Uterus (tissue), 4 donors: ENCODE data around the gene TAS2R39. TPM values are rescaled to one million over a fixed set of nuclear protein-coding genes. Genes with fewer than 3 reads are reported as not detected.
"Not testable (repeated sequence)": the region's sequence is repeated elsewhere in the genome, so short reads cannot be mapped to it uniquely, and the experiment has no call there.

Experiments
- DNase-seq, 2 donors: peaks; one replicate each; pipeline ENCODE4 v3.0.0-alpha.2; 2019 to 2020
- H3K27ac ChIP-seq, 2 donors: fragments of 200-600 bp; sonication (generic); 1 replicate in 1 of 2; 2 replicates in 1 of 2; pipeline ENCODE4 v1.5.1; 2016 to 2018
- H3K27me3 ChIP-seq, 2 donors: fragments of 200-600 bp; sonication (generic); one replicate each; pipeline ENCODE4 v1.5.1; 2018 to 2019; ENCODE audit warnings: control low read depth in 1 of 2
- H3K36me3 ChIP-seq, 2 donors: fragments of 200-600 bp; sonication (generic); one replicate each; pipeline ENCODE4 v1.5.1; 2019; ENCODE audit warnings: control low read depth in 1 of 2
- H3K4me1 ChIP-seq, 2 donors: fragments of 200-600 bp; sonication (generic); one replicate each; pipeline ENCODE4 v1.5.1; 2018 to 2019; ENCODE audit warnings: control low read depth in 1 of 2
- H3K4me3 ChIP-seq, 2 donors: fragments of 200-600 bp; sonication (generic); 1 replicate in 1 of 2; 2 replicates in 1 of 2; pipeline ENCODE4 v1.5.1; 2018 to 2019; ENCODE audit warnings: mild to moderate bottlenecking in 1 of 2
- H3K9me3 ChIP-seq, 2 donors: fragments of 200-600 bp; sonication (generic); one replicate each; pipeline ENCODE4 v1.5.1; 2019; ENCODE audit warnings: control low read depth in 1 of 2
- POLR2A ChIP-seq, 2 donors: fragments of 450-650 bp; IDR thresholded peaks; one replicate each; pipeline ENCODE4 v1.6.1; 2016; ENCODE audit warnings: antibody characterized with exemption in 2 of 2, mild to moderate bottlenecking in 1 of 2, moderate library complexity in 1 of 2
- intact Hi-C: fragments of 100-400 bp; cut with DNase I; formaldehyde crosslinking; loops from one replicate; pipeline ENCODE4 v1.15.1; 2023; ENCODE audit warnings: low total_unique reads
- total RNA-seq, 4 donors: library from RNA; depleted of rRNA in 3 of 4; stranded (reverse); fragments of >200 nt in 3 of 4; gene quantifications; one replicate each; pipeline versions ENCODE4 v1.1.0 to v1.2.4, GENCODE V29; 2014 to 2023
- TF ChIP-seq, protein P1 (sequence below), 4 experiments: fragments of 200-600 bp in 2 of 4; fragments of 450-650 bp in 2 of 4; sonication (generic) in 2 of 4; IDR thresholded peaks; one replicate each; pipeline ENCODE4 v1.5.1; 2016 to 2019; ENCODE audit warnings: antibody characterized with exemption in 4 of 4, mild to moderate bottlenecking in 2 of 4, moderate library complexity in 1 of 4
- donor health status: DM: yes; HTN: yes; CAD: no.

TAS2R39 gene
- not detected for total RNA-seq

DNA sequence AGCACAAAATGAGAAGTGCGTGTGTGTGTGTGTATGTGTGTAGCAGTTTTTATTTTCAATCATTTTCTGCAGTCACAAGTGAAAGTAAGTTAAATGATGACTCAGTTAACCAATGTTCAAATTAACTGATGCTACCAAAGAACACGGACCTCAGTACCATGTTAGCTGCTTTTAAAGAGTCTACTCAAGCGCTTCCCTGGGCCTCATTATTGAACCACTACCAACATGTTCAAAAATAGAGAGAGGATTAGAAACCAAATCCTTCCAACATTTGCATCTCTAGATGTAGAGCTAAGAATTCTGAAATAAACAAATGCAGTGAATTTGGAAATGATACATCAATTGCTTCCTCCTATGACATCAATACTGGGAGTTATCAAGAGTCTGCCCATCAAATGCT, at the start of gene TAS2R39:
Gene TAS2R39 (plus strand): TSS at position 396 of the 400 bp plus-strand sequence. CDS start 0 bp downstream, at position 396.
- Histone ChIP-seq H3K9me3 (no peaks in the 10 kb centered on the region), H3K27ac (no peak within 1 kb of the TSS), H3K4me1 (no peaks in the 10 kb centered on the region), H3K4me3 (no peak within 1 kb of the TSS), H3K36me3 (no peaks in the 10 kb centered on the region), H3K27me3 (no peaks in the 10 kb centered on the region)
- DNase-seq, result no peak
- intact Hi-C loops, result no loop called here
- TF ChIP-seq POLR2A (IDR thresholded peaks at IDR 0.05), result no peak

DNA sequence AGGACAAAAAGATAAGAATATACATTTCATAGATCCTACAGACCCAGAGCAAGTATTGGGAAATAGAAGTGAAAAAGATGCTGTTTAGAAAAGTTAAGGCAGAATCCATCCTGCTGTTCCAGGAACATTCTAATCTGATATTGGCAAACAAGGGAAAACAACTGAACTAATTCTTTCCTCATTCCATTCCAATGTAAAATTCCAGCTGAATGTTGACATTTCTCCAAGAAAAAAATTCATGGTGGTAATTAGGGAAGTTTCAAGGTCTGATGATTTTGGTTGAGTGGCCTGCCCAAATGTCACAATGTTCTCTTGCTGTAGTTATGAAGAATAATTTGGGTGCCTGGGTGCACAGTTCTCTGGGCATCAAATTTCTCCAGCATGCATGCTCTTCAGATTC, 36.1 kb upstream of the TAS2R39 start:
- Histone ChIP-seq H3K4me1 (no peaks in the 10 kb centered on the region), H3K9me3 (no peaks in the 10 kb centered on the region), H3K36me3 (no peaks in the 10 kb centered on the region), H3K27me3 (no peaks in the 10 kb centered on the region), H3K4me3 (no peak overlapping the region), H3K27ac (no peak overlapping the region)
- DNase-seq, result no peak
- TF ChIP-seq, protein P1, sequence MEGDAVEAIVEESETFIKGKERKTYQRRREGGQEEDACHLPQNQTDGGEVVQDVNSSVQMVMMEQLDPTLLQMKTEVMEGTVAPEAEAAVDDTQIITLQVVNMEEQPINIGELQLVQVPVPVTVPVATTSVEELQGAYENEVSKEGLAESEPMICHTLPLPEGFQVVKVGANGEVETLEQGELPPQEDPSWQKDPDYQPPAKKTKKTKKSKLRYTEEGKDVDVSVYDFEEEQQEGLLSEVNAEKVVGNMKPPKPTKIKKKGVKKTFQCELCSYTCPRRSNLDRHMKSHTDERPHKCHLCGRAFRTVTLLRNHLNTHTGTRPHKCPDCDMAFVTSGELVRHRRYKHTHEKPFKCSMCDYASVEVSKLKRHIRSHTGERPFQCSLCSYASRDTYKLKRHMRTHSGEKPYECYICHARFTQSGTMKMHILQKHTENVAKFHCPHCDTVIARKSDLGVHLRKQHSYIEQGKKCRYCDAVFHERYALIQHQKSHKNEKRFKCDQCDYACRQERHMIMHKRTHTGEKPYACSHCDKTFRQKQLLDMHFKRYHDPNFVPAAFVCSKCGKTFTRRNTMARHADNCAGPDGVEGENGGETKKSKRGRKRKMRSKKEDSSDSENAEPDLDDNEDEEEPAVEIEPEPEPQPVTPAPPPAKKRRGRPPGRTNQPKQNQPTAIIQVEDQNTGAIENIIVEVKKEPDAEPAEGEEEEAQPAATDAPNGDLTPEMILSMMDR (IDR thresholded peaks at IDR 0.05), result no peak
- TF ChIP-seq POLR2A (IDR thresholded peaks at IDR 0.05), result no peak
- intact Hi-C loops, result no loop called here

DNA sequence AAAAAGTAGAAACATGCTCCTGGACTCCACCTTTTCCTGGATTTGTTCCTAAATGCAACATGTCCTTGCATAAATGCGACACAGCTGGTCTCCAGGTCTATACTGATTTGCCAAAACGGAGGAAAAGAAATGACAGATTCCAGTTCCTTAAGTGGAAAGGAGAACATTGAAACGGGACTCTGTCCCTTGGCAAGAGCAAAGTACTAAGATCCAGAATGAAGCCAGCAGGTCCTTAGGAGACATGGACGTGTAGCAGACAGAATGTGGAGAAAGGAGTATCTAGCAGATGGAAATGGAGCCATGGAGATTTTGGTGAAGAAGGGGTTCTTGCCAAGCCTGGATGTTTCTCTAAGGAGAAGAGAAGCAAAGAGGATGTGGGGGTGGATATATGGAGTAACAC, 35.2 kb upstream of the TAS2R39 start:
- H3K4me3 ChIP-seq, result no peak overlapping the region
- H3K27ac ChIP-seq, result no peak overlapping the region
- TF ChIP-seq, protein P1 (IDR thresholded peaks at IDR 0.05), result no peak
- TF ChIP-seq POLR2A (IDR thresholded peaks at IDR 0.05), result no peak
- no peaks in the 10 kb centered on the region for H3K36me3 ChIP-seq
- no peaks in the 10 kb centered on the region for H3K4me1 ChIP-seq
- intact Hi-C loops, result no loop called here
- H3K27me3 ChIP-seq, result no peaks in the 10 kb centered on the region
- H3K9me3 ChIP-seq, result no peaks in the 10 kb centered on the region
- no peak for DNase-seq

DNA sequence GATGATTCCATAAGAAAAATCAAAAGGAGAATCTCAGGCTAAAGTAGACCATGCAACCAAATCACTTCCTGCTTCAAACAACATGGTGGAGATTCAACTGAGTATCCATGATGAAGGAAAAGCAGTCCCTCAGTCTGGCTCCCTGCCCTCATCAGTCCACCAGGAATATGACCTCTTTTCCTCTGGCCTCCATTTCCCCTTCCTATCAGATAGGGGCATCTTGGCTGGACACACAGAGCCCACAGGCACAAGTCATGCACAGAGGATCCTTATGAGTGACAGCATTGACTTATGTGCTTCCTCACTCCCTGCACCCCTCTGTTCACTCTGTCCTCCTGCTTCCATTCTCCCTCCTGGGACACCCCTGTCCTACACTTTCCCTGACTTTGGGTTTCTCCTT, 34.6 kb upstream of the TAS2R39 start:
- Histone ChIP-seq H3K4me1 (no peaks in the 10 kb centered on the region), H3K27ac (no peak overlapping the region), H3K4me3 (no peak overlapping the region), H3K9me3 (no peaks in the 10 kb centered on the region), H3K27me3 (no peaks in the 10 kb centered on the region), H3K36me3 (no peaks in the 10 kb centered on the region)
- TF ChIP-seq, protein P1 (IDR thresholded peaks at IDR 0.05), result no peak
- TF ChIP-seq POLR2A (IDR thresholded peaks at IDR 0.05), result no peak
- intact Hi-C loops, result no loop called here
- DNase-seq, result no peak

DNA sequence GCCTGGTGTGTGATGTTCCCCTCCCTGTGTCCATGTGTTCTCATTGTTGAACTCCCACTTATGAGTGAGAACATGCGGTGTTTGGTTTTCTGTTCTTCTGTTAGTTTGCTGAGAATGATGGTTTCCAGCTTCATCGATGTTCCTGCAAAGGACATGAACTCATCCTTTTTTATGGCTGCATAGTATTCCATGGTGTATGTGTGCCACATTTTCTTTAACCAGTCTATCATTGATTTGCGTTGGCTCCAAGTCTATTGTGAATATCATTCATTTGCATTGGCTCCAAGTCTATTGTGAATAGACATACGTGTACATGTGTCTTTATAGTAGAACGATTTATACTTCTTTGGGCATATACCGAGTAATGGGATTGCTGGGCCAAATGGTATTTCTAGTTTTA, 32.5 kb upstream of the TAS2R39 start:
- H3K27me3 ChIP-seq, intact Hi-C loops, H3K4me3 ChIP-seq: not testable (repeated sequence)

DNA sequence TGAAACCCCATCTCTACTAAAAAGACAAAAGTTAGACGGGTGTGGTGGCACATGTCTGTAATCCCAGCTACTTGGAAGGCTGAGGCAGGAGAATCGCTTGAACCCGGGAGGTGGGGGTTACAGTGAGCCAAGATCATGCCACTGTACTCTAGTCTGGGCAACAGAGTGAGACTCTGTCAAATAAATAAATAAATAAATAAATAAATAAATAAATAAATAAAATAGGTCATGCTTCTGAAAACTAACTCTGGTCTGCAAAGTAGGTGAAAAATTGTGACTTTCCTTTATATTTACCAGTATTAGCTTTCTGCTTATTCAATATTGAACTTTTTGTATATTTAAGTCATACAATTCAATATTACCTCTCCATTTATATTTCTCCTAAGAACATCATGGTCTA, 24.6 kb upstream of the TAS2R39 start:
- H3K27me3 ChIP-seq, H3K36me3 ChIP-seq, H3K4me3 ChIP-seq, DNase-seq, H3K9me3 ChIP-seq, intact Hi-C loops, H3K4me1 ChIP-seq, H3K27ac ChIP-seq: not testable (repeated sequence)

More for the DNA sequence above, 32.5 kb upstream of the TAS2R39 start:
- not testable (repeated sequence) for H3K27ac ChIP-seq, H3K9me3 ChIP-seq, H3K4me1 ChIP-seq, H3K36me3 ChIP-seq, DNase-seq

DNA sequence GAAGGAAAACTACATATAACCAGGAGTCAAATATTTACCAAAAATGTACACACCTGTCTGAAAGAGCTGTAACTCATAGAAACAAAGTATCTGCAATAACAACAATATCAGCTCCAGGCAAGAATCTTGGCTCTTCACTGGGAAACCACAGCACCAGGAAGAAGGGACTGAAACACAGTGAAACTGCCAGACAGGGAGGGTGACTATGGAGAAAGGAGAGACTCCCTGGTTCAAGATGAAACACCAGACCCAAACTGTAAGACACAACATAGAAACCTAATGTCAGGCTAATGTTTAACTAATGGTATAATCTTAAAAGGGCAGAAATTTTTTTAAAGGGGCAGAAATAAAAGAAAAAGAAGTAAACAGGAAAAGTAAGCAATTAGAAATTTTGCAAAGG, 11.5 kb upstream of the TAS2R39 start:
- DNase-seq, result no peak
- Histone ChIP-seq H3K4me1 (no peaks in the 10 kb centered on the region), H3K27me3 (no peaks in the 10 kb centered on the region), H3K9me3 (no peaks in the 10 kb centered on the region), H3K36me3 (no peaks in the 10 kb centered on the region), H3K4me3 (no peak overlapping the region), H3K27ac (no peak overlapping the region)
- TF ChIP-seq, protein P1 (IDR thresholded peaks at IDR 0.05), result no peak
- TF ChIP-seq POLR2A (IDR thresholded peaks at IDR 0.05), result no peak
- intact Hi-C loops, result no loop called here
